MM.1S (cell line): Measurements from ENCODE around the gene SLC11A2.
A peak's percentile ranks its signal among the peaks of the same experiment; 100 is the strongest.

Source experiments
- DNase-seq: peaks from one replicate; pipeline ENCODE4 v3.0.0-alpha.2; 2015
- H2AFZ ChIP-seq: fragments of 300-600 bp; sonication (generic); 2 replicates; pipeline ENCODE4 v1.6.0; 2016; ENCODE audit warnings: antibody characterized with exemption, low read length
- H3F3A ChIP-seq: fragments of 300-600 bp; sonication (generic); 2 replicates; pipeline ENCODE4 v1.6.1; 2016; ENCODE audit warnings: mild to moderate bottlenecking, antibody characterized with exemption, low read length, moderate library complexity, mixed read lengths; ENCODE audit not compliant: insufficient read depth
- H3K27ac ChIP-seq: fragments of 300-600 bp; sonication (generic); 2 replicates; pipeline ENCODE4 v1.5.1; 2016; ENCODE audit warnings: mild to moderate bottlenecking, low read length
- H3K27me3 ChIP-seq: fragments of 300-600 bp; sonication (generic); replicated peaks from 2 replicates; pipeline ENCODE4 v1.6.0; 2016; ENCODE audit warnings: low read length; ENCODE audit not compliant: insufficient read depth
- H3K36me3 ChIP-seq: fragments of 300-600 bp; sonication (generic); replicated peaks from 2 replicates; pipeline ENCODE4 v1.6.1; 2016; ENCODE audit warnings: mild to moderate bottlenecking, low read length, mixed read lengths; ENCODE audit not compliant: insufficient read depth
- H3K4me1 ChIP-seq: fragments of 300-600 bp; sonication (generic); 2 replicates; pipeline ENCODE4 v1.6.1; 2016; ENCODE audit warnings: low read length, mixed read lengths
- H3K4me2 ChIP-seq: fragments of 300-600 bp; sonication (generic); 2 replicates; pipeline ENCODE4 v1.6.0; 2016; ENCODE audit warnings: low read depth, low read length
- H3K4me3 ChIP-seq: fragments of 300-600 bp; sonication (generic); 2 replicates; pipeline ENCODE4 v1.5.1; 2016; ENCODE audit warnings: low read length, mixed read lengths
- H3K79me2 ChIP-seq: fragments of 300-600 bp; sonication (generic); 2 replicates; pipeline ENCODE4 v1.6.1; 2016; ENCODE audit warnings: mixed run types, low read length, mixed read lengths
- H3K9ac ChIP-seq: fragments of 300-600 bp; sonication (generic); 2 replicates; pipeline ENCODE4 v1.6.1; 2016; ENCODE audit warnings: low read length, mixed read lengths
- H3K9me2 ChIP-seq: fragments of 300-600 bp; sonication (generic); replicated peaks from 2 replicates; pipeline ENCODE4 v1.6.1; 2016; ENCODE audit warnings: mild to moderate bottlenecking, low read length, mixed read lengths; ENCODE audit not compliant: insufficient read depth
- H3K9me3 ChIP-seq: fragments of 300-600 bp; sonication (generic); replicated peaks from 2 replicates; pipeline ENCODE4 v1.6.1; 2016; ENCODE audit warnings: mild to moderate bottlenecking, low read length, mixed read lengths; ENCODE audit not compliant: insufficient read depth
- H4K20me1 ChIP-seq: fragments of 300-600 bp; sonication (generic); 2 replicates; pipeline ENCODE4 v1.6.1; 2016; ENCODE audit warnings: mild to moderate bottlenecking, low read length, moderate library complexity, mixed read lengths; ENCODE audit not compliant: insufficient read depth
- CTCF ChIP-seq: fragments of 300-600 bp; sonication (generic); IDR thresholded peaks from 2 replicates; pipeline ENCODE4 v1.5.1; 2016; ENCODE audit warnings: antibody characterized with exemption, low read length, mixed read lengths
- EZH2 ChIP-seq: fragments of 300-600 bp; sonication (generic); optimal IDR thresholded peaks from 2 replicates; pipeline ENCODE3; 2017; ENCODE audit warnings: low read depth, mild to moderate bottlenecking, antibody characterized with exemption, low read length, mixed read lengths
- EZH2phosphoT487 ChIP-seq: fragments of 300-600 bp; sonication (generic); IDR thresholded peaks from 2 replicates; pipeline ENCODE4 v1.6.1; 2018; ENCODE audit warnings: antibody characterized with exemption, low read length

SLC11A2 gene

GRCh38 chr12:51028813-51029150, 2.6 kb upstream of the SLC11A2 start:
- DNase-seq: no peak
- Histone ChIP-seq H2AFZ (no peak overlapping the region), H3K4me3 (no peak overlapping the region), H3F3A (peaks cover 30% of the 10 kb centered on the region), H3K27ac (no peak overlapping the region), H3K36me3 (no peaks in the 10 kb centered on the region), H3K79me2 (peaks cover 25% of the 10 kb centered on the region), H3K9me3 (no peaks in the 10 kb centered on the region), H3K27me3 (no peaks in the 10 kb centered on the region), H3K9ac (no peak overlapping the region), H3K9me2 (no peaks in the 10 kb centered on the region), H3K4me1 (peaks cover 20% of the 10 kb centered on the region), H3K4me2 (peak overlapping the region; percentile 29; the same call in 1 of the 2 replicates), H4K20me1 (no peaks in the 10 kb centered on the region)
- no peak for TF ChIP-seq CTCF
- no peak for TF ChIP-seq EZH2phosphoT487
- TF ChIP-seq EZH2: no peak

- Histone ChIP-seq H3K27me3 (no peaks in the 10 kb centered on the region), H3K4me2 (peak overlapping the region; percentile 29; the same call in 1 of the 2 replicates), H3K9ac (no peak overlapping the region), H3K79me2 (peaks cover 30% of the 10 kb centered on the region), H3K9me2 (no peaks in the 10 kb centered on the region), H2AFZ (no peak overlapping the region), H3K9me3 (no peaks in the 10 kb centered on the region), H3K4me3 (no peak overlapping the region), H3K4me1 (peaks cover 20% of the 10 kb centered on the region), H4K20me1 (no peaks in the 10 kb centered on the region), H3K27ac (no peak overlapping the region), H3F3A (peaks cover 35% of the 10 kb centered on the region), H3K36me3 (no peaks in the 10 kb centered on the region)
- TF ChIP-seq CTCF: peak; percentile 46
- no peak for TF ChIP-seq EZH2
- TF ChIP-seq EZH2phosphoT487: no peak
- DNase-seq: peak; percentile 57
Measured at GRCh38 chr12:51028126-51028812, 2.1 kb upstream of the SLC11A2 start.

DNA sequence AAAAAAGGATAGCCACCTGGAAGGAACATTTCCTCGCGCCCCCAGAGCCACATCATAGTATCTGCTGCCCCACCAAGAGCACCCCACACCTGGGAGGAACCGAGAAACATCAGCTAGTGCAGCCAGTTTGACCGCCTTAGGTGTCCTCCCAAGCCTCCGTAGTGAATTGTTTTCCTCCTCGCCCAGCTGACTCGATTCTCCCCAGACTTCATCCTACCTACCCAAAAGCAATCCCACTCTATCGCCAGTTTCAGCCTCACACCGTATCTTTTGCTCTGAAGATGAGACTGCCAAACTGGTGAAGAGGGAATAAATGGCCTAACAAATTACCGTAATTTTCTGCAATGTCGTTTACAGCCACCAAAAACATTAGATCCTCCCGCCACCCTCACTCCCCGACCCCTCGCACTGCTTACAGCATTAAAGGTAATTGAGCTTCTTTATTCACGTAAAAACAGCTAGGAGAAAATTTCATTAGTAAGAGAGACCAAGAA, 1.2 kb upstream of the SLC11A2 start:
- Histone ChIP-seq H3K4me2 (no peak overlapping the region; the same call in 1 of the 2 replicates), H3K9me2 (no peaks in the 10 kb centered on the region), H3K4me1 (peaks cover 20% of the 10 kb centered on the region), H3K9ac (no peak overlapping the region), H3K27ac (no peak overlapping the region), H4K20me1 (no peaks in the 10 kb centered on the region), H2AFZ (no peak overlapping the region), H3K36me3 (no peaks in the 10 kb centered on the region), H3F3A (peaks cover 38% of the 10 kb centered on the region), H3K27me3 (no peaks in the 10 kb centered on the region), H3K4me3 (no peak overlapping the region), H3K9me3 (no peaks in the 10 kb centered on the region), H3K79me2 (peaks cover 38% of the 10 kb centered on the region)
- DNase-seq: no peak
- TF ChIP-seq EZH2phosphoT487 (no peak), CTCF (no peak), EZH2 (no peak)
